ENCODE measurements around the gene ECT2.

- TF ChIP-seq, protein P1, sequence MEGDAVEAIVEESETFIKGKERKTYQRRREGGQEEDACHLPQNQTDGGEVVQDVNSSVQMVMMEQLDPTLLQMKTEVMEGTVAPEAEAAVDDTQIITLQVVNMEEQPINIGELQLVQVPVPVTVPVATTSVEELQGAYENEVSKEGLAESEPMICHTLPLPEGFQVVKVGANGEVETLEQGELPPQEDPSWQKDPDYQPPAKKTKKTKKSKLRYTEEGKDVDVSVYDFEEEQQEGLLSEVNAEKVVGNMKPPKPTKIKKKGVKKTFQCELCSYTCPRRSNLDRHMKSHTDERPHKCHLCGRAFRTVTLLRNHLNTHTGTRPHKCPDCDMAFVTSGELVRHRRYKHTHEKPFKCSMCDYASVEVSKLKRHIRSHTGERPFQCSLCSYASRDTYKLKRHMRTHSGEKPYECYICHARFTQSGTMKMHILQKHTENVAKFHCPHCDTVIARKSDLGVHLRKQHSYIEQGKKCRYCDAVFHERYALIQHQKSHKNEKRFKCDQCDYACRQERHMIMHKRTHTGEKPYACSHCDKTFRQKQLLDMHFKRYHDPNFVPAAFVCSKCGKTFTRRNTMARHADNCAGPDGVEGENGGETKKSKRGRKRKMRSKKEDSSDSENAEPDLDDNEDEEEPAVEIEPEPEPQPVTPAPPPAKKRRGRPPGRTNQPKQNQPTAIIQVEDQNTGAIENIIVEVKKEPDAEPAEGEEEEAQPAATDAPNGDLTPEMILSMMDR (conservative IDR thresholded peaks at IDR 0.05 in 1 of 2, IDR thresholded peaks at IDR 0.05 in 1 of 2; ENCODE audit: extremely low read depth in 1 of 2, insufficient read depth in 1 of 2, low read depth in 1 of 2, low read length in 2 of 2): peak; percentile 70 to 71
- no peak for TF ChIP-seq EZH2 (IDR thresholded peaks at IDR 0.05; ENCODE audit: borderline replicate concordance, low read length)
These were observed 86.0 kb downstream of the ECT2 start for GRCh38 chr3:172836390-172836997.

Measured in mammary epithelial cell (primary cell).